Lung (tissue), 12 donors: ENCODE data around the gene PIK3AP1. TPM values are rescaled to one million over a fixed set of nuclear protein-coding genes. Genes with fewer than 3 reads are reported as not detected.

Experiments used
- ATAC-seq: fragments of 200-7000 bp; cut with Tn5 transposase; one replicate; pipeline ENCODE4 v1.9.1; 2020; ENCODE audit warnings: moderate number of reproducible peaks; ENCODE audit not compliant: insufficient read depth, low FRiP score
- DNase-seq, 3 donors: peaks; one replicate each; pipeline ENCODE4 v3.0.0-alpha.2; 2013 to 2017
- H3K27ac ChIP-seq, 2 donors: one replicate each; pipeline ENCODE4 v1.5.1; 2013; ENCODE audit warnings: mild to moderate bottlenecking in 2 of 2, moderate library complexity in 2 of 2, control low read depth in 1 of 2, inconsistent platforms in 1 of 2, low read depth in 1 of 2, low read length in 1 of 2
- H3K27me3 ChIP-seq, 3 donors: one replicate each; pipeline ENCODE4 v1.5.1; 2013; ENCODE audit warnings: low read length in 2 of 3; ENCODE audit not compliant: control insufficient read depth in 3 of 3, insufficient read depth in 3 of 3
- H3K36me3 ChIP-seq, 4 donors: one replicate each; pipeline ENCODE4 v1.5.1; 2013; ENCODE audit warnings: low read length in 4 of 4, mild to moderate bottlenecking in 1 of 4, moderate library complexity in 1 of 4; ENCODE audit not compliant: control insufficient read depth in 4 of 4, insufficient read depth in 4 of 4
- H3K4me1 ChIP-seq, 5 donors: one replicate each; pipeline ENCODE4 v1.5.1; 2013; ENCODE audit warnings: low read length in 5 of 5, mild to moderate bottlenecking in 2 of 5, moderate library complexity in 1 of 5; ENCODE audit not compliant: control insufficient read depth in 5 of 5, insufficient read depth in 5 of 5
- H3K4me3 ChIP-seq: one replicate; pipeline ENCODE4 v1.5.1; 2013; ENCODE audit warnings: mild to moderate bottlenecking, control low read depth, moderate library complexity
- H3K9ac ChIP-seq, 2 donors: one replicate each; pipeline ENCODE4 v1.5.1; 2013; ENCODE audit warnings: low read length in 2 of 2, control low read depth in 1 of 2; ENCODE audit not compliant: insufficient read depth in 1 of 2
- H3K9me3 ChIP-seq, 4 donors: one replicate each; pipeline ENCODE4 v1.5.1; 2013; ENCODE audit warnings: low read length in 3 of 4, mild to moderate bottlenecking in 1 of 4, moderate library complexity in 1 of 4; ENCODE audit not compliant: control insufficient read depth in 4 of 4, insufficient read depth in 3 of 4
- WGBS, 2 donors: extraction: QIAGEN DNeasy Blood & Tissue Kit; methylation state at CpG; one replicate each; pipeline ENCODE4 v1.1.7; 2013; 5-methylcytosine and 5-hydroxymethylcytosine counted together
- polyA plus RNA-seq, 2 donors: library from polyadenylated mRNA; stranded (reverse); fragments of 200-250 nt; gene quantifications; one replicate each; pipeline ENCODE4 v1.2.1, GENCODE V29; 2013
- total RNA-seq, 2 donors: library from RNA; depleted of rRNA in 1 of 2; stranded (reverse); fragments of >200 nt in 1 of 2; gene quantifications; one replicate each; pipeline ENCODE4 v1.2.1, GENCODE V29; 2014 to 2021
- TF ChIP-seq, protein P1 (sequence below): IDR thresholded peaks from 2 replicates; pipeline ENCODE4 v1.5.1; 2012; ENCODE audit warnings: mild to moderate bottlenecking; ENCODE audit errors: control extremely low read depth, extremely low read depth
- donor health status: control.
- donor health status: control.
- donor health status: Bipolar disorder and iron deficiency.
- donor health status: healthy.
- donor health status: DM: yes; HTN: yes; CAD: no.

Gene PIK3AP1
- total and polyA plus RNA-seq, 4 donors = 7.3 to 120 (median 30.4) TPM

- H3K9ac ChIP-seq = no peak overlapping the region
- TF ChIP-seq, protein P1, sequence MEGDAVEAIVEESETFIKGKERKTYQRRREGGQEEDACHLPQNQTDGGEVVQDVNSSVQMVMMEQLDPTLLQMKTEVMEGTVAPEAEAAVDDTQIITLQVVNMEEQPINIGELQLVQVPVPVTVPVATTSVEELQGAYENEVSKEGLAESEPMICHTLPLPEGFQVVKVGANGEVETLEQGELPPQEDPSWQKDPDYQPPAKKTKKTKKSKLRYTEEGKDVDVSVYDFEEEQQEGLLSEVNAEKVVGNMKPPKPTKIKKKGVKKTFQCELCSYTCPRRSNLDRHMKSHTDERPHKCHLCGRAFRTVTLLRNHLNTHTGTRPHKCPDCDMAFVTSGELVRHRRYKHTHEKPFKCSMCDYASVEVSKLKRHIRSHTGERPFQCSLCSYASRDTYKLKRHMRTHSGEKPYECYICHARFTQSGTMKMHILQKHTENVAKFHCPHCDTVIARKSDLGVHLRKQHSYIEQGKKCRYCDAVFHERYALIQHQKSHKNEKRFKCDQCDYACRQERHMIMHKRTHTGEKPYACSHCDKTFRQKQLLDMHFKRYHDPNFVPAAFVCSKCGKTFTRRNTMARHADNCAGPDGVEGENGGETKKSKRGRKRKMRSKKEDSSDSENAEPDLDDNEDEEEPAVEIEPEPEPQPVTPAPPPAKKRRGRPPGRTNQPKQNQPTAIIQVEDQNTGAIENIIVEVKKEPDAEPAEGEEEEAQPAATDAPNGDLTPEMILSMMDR = no peak
- H3K27ac ChIP-seq = no peak overlapping the region
- H3K4me3 ChIP-seq = no peak overlapping the region
- no peak for ATAC-seq
- 89 to 94% methylated on average over 7 of the region's 7 CpGs for WGBS, 2 donors
- DNase-seq = no peak
- no peaks in the 10 kb centered on the region for H3K36me3 ChIP-seq
- no peaks in the 10 kb centered on the region for H3K9me3 ChIP-seq
- H3K4me1 ChIP-seq = no peaks in the 10 kb centered on the region
- no peaks in the 10 kb centered on the region for H3K27me3 ChIP-seq
Observed at GRCh38 chr10:96696845-96697425, 23.4 kb downstream of the PIK3AP1 start.

DNA sequence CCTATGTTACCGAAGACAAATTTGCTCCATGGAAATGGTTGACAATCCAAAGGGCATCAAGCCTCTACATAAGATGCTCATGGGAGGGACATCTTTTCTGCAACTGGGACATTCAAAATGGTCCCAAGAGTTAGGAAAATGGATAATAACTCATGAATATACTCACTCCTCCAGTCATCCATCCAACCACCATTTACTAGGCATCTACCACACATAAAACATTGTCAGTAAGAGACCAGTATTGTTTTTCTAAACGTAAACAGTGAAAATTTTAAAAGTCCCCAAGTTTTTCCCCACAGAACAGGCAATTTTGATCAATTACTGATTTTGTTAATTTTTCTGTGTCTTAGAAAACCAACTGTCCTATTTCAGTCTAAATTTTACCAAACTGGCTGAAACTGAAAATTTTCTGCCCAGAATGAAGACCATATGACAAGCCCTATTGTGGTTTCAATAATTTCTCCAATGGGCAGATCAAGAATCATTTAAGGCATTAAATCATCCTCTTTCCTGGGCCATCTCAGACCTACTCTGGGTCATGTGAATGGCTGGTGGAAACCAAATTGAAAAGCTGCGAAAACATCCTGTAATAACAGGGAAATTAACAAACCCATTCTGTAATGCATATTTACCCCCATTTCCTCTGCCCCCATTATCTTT is 24.2 kb downstream of the PIK3AP1 start:
- TF ChIP-seq, protein P1 = no peak
- WGBS, 2 donors = 70 to 73% methylated on average over 3 of the region's 3 CpGs
- no peak for ATAC-seq

DNA sequence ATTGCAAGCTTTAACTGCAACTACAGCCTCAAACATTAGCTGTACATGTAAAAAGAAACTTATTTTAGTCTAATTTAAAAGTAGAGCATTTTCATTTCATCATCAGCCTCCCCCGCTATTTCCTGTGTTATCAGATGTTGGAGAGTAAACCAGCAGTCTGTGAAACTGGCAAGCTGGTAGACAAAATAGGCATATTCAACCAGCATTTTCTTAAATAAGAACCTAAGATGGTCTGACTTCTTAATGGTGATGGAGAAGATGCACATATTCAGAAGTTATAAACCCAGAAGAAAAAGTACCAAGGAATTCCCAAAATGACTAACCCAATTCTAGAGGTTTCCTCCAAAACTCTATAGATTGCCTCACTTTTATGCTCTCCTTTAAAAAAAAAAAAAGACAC is 24.9 kb downstream of the PIK3AP1 start:
- Histone ChIP-seq H3K27ac (no peak overlapping the region), H3K36me3 (no peaks in the 10 kb centered on the region), H3K4me3 (no peak overlapping the region), H3K27me3 (no peaks in the 10 kb centered on the region), H3K9ac (no peak overlapping the region), H3K9me3 (no peaks in the 10 kb centered on the region), H3K4me1 (no peaks in the 10 kb centered on the region)
- TF ChIP-seq, protein P1 = no peak
- WGBS, 2 donors = 27 to 50% methylated on average over 1 of the region's 1 CpG
- DNase-seq = no peak
- no peak for ATAC-seq

More for the DNA sequence above, 24.2 kb downstream of the PIK3AP1 start:
- no peaks in the 10 kb centered on the region for H3K4me1 ChIP-seq
- H3K27ac ChIP-seq = no peak overlapping the region
- H3K36me3 ChIP-seq = no peaks in the 10 kb centered on the region
- H3K4me3 ChIP-seq = no peak overlapping the region
- no peak overlapping the region for H3K9ac ChIP-seq
- H3K27me3 ChIP-seq = no peaks in the 10 kb centered on the region
- H3K9me3 ChIP-seq = no peaks in the 10 kb centered on the region
- no peak for DNase-seq
